ENCODE results near the gene RNF222.
A peak's percentile ranks its signal among the peaks of the same experiment; 100 is the strongest.
"Not testable (repeated sequence)": the region's sequence is repeated elsewhere in the genome, so short reads cannot be mapped to it uniquely, and the experiment has no call there.

RNF222 gene

DNA sequence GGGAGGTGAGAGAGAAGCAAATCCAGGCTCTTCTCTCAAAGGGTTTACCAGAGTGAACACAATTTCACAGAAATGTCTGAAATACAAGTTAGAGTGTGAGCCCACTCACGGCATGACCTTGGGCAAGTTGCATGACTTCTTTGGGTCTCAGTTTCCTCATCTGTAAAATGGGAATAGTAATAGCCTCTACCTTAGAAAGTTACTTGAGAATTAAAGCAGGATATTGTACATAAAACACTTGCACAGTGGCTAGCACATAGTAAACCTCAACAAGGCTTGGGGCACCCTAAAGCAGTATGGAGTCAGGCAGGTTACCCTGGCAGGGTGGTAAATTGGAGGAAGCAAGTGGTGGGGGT, 13.2 kb upstream of the RNF222 start:
- DNase-seq = no peak

DNA sequence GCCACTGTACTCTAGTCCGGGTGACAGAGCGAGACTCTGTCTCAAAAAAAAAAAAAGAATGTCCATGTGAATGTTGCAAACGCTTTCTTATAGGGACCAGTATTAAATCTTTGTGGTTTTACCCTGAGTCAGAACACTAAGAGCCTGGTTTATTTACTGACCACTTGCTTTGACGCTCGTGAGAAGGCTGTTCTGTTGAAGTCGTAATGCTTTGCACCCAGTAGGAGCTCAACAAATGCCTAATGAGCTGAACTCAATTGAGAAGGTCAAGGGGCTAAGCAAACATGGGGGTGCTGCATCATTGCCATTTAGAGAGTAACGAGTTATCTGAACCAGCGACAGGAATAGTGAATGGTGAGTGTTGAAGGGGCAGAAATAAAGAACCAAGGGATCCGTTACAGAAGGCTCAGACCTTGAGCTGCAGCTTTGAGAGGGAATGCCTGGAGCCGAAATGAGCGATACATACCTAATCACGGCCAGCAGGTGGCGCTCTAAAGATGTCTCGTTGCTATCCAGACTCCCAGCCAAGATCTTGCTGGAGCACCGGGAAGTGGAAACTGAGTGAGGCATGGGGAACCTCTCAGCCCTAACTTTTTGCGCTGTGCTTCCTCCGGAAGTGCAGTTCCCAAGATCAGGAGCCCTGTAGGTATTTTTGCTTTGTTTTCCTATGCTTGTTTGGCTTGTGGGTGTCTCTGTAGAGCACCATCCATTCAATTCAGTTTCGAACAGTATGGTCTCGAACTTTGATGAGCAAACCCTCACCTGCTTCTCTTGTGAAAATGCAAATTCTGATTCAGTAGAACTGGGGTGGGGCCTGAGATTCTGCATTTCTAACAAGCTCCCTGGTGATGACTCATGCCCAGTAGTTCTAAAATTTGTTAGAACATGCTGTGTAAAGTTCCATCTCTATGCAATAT, 12.6 kb upstream of the RNF222 start:
- DNase-seq = peak; percentile 93

DNA sequence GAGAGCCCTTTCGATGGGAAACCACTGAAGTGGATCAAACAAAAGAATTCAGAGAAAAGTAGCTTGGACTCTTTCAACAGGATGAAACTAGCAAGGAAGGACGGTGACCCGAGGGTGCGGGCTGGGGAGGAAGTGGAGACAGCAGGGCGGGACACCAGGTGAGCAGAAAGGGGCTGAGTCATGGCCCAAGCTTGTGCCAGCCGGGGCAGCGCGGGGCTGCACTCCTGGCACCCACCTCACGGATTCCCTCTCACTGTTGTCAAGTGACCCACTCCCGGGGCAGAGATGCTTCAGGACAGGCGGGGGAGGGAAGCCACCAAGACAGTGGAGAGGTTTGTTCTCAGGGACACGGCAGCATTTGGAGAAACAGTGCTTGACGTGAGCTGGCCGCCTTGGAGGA, 10.7 kb upstream of the RNF222 start:
- DNase-seq = no peak

DNA sequence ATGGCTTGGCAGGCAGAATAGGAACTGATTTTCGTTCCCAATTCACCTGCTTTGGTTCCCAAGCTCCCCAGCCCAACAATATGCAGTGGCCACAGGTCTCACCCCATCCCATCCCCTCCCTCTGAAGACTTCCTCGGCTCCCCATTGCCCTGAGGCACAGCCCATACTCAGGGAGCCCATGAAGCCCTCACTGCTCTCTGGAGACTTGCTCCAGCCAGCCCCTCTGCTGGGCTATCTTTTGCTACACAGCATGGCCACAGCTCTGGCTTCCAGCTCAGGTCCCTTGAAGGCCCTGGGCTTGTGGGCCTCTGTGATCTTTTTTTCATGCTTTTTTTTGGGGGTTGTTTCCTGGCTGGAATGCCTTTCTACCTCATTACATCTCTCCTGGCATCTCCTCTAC, 8.5 kb upstream of the RNF222 start:
- DNase-seq = no peak

DNA sequence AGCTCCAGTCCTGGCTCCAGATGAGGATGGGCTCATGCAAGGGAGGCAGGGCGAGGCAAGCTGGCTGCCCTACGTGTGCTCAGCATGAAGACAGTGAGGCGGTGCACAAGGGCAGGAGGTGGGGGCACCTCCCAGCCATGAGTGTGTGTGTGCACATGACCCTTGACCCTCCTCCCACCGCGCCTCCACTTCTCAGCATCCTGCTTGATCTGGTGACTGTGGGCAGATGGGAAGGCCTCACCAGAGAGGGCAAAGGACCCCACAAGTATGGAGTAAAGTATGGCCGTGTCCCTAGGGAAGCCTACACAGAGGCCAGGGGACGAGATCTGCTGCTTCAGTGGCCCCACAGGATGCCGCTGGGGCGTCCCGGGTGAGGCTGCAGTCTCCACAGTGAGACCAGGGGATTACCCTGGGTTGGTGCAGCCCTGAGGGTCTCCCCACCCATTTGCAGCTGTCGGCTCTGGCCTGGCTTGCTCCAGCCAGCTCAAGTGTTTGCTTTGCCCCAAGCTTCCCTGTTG, 7.9 kb upstream of the RNF222 start:
- DNase-seq = no peak

DNA sequence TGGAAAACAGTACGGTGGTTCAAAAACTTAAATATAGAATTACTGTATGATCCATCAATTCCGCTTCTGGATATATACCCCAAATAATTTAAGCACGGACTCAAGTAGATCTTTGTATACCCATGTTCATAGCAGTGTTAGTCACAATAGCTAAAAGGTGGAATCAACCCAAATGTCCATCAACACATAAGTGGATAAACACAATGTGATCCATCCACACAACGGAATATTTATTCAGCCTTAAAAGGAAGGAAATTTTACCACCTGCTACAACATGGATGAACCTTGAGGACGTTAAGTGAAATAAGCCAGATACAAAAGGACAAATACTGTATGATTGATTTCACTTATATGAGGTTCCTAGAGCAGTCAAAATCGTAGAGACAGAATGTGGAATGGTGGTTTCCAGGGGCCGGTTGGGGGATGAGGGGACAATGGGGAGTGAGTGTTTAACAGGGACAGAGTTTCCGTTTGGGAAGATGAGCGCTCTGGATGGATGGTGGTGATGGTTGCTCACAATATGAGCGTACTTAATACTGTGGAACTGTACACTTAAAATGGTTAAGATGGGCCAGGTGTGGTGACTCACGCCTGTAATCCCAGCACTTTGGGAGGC, 5.4 kb upstream of the RNF222 start:
- no peak for DNase-seq

DNA sequence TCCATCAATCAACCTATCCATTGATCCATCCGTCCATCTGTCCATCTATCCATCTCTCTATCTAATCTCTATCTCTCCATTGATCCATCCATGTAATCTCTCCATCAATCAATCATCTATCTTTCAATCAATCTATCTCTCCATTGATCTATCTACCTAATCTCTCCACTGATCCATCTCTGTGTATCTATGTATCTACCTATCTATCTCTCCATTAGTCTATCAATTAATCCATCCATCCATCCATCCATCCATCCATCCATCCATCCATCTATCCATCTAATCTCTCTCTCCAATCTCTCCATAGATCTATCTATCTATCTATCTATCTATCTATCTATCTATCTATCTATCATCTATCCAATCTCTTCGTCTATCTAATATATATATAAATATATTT, 3.5 kb upstream of the RNF222 start:
- no peak for DNase-seq

DNA sequence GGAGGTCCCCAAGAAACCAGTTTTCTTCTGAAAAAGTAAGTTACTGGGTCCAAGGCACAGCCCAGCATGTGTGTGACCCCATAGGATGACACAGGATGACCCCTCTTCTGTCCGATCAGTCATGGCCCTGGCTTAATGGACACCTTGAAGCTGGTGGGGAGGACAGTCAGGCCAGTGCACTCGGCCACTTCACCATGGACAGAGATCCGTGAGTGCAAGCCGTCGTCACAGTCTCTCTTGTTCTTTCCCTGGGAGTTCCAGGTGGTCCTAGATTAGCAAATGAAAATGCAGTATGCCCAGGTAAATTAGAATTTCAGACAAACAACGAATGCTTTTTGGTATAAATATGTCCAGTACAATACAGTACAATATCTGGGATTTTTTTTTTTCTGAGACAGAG, 1.4 kb upstream of the RNF222 start:
- no peak for DNase-seq

DNA sequence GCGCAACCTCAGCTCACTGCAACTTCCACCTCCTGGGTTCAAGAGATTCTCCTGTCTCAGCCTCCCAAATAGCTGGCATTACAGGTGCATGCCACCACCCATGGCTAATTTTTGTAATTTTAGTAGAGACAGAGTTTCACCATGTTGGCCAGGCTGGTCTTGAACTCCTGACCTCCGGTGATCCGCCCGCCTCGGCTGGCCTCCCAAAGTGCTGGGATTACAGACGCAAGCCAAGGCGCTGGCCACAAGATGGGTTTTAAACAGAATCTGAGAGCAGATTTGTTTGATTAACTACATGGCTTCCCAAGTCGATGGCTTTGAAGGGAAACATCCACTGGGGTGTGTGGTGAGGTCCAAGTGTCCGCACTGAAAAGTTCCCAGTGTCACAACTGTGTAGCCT, 3.1 kb downstream of the RNF222 start:
- not testable (repeated sequence) for DNase-seq

DNA sequence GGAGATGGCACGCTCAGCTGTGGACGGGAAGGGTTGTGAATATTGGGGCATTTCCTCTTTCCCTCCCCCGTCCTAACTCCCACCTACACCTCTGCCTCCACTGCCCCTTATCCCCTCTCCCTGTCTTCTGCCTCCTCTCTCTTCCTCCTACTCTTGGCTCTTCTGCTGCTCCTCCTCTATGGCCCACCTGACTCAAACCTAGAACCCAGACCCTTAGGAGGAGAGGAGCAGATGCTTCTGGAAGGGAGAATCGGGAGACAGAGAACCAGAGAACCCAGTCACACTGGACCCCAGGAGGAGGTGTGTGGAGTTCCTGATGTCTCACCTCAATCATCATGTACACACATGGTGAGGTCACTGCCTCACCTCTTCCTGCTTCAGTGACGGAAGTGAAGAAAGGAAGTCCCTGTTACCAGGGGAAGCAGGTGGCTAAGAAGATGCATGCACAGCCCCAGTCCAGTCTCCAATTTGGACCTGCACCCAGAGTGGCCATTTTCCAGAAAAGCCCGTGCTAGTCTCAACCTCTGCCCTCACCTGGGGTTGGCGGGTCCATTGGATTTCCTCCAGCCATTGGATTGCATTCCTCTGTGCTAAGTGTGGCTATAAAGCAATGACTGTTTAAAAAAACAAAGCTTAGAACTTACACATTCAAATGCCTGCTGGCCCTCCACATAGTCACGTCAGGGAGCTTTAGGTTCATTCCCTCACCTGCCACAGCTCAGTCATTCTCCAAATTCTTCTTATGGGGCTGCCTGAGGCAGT, 4.0 kb downstream of the RNF222 start:
- no peak for DNase-seq

DNA sequence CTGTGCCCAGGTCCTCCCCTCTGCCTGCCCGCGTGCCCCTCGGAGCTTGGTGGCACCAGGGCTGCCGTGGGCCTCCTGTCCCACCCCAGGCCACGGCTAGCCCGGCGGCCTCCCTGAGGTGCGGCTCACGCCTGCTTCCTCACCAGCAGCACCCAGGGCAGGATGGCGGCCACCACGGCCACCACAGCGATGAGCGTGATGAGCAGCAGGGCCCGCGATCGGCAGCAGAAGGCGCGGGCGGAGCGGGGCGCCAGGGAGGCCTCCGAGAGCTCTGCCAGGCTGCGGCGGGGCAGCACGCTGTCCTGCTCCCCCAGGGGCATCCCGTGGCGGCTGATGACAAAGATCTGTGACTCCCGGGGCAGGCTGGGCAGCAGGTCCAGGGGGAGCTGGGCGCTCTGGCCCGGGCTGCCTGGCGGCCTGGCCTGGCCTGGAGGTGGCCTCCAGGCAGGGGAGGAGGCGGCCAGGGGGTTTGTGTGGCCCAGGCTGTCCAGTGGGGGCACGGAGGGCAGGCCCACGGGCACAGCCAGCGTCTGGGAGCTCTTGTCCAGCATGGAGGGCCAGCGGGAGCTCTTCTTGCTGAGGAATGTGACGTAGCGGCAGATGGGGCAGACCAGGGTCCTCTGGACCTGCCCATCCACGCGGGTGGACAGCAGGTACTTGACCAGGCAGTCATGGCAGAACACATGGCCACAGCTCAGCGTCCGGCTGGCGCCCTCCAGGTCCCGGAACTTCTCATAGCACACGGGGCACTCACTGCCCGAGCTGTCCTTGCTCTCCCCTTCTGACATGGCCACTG, 4.8 kb downstream of the RNF222 start:
- DNase-seq = no peak

DNA sequence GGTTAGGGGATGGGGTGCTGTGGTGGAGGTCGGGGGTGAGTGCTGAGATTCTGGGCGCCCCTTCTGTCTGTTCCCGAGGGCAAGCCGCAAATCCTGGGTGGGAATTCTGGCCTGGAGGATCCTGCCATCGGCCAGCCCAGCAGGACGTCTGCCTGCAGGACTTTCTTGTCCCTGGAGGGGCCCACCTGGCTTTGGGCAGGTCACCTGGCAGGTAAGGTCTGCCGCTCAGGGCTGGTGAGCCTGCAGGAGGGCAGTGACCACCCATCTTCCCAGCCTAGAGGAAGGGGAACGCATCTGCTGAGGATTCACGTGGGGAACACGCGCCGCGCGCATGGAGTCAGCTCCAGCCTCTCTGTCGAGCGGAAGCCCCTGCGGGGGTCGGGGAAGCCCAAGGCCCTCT, 5.4 kb downstream of the RNF222 start:
- DNase-seq = no peak

DNA sequence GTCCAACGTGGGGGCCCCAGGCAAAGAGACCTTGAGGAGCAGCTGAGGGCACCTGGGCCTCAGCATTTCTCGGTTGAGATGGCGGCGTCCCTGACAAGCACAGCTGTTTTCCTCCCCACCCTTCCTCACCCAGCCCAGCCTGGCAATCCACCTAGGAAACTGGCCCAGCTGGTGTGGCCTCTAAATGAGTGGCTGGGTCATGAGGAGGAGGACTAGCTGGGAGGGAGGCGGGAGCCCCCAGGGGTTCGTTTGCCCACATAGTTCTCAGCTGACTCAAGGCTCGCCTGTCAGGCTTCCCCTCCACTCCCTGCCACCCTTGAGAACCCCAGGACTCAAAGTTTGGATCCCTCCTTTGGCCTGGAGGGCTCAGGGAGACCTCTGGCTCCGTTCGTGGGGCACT, 5.9 kb downstream of the RNF222 start:
- no peak for DNase-seq

DNA sequence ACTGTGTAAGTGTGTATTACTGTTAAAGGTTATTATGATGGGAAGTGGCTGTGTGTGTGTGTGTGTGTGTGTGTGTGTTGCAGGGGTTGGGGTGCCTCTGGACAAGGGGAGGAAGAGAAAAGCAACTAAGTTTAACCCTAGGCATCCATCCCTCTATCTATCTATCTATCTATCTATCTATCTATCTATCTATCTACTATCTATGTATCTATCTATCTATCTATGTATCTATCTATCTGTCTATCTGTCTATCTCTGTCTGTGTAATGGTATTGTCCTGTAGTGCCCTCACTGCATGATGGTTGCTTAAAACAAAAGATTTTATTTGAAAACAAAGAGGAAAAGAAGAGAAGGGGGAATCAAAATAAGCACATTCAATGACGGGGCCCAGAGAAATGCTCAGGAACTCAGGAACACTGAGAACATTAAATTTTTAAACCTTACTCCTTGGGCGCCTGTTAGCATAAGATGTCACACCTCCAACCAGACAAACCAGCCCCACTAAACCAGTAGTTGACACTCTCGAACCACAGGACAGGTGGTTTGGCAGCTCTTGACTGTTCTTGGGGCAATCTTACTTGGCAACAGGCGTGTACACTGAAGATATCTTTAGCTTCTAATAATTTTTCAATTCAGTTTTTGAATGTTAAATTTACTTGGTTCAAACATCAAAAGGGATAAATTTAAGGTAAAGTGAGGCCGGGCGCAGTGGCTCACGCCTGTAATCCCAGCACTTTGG, 9.5 kb downstream of the RNF222 start:
- DNase-seq = no peak

DNA sequence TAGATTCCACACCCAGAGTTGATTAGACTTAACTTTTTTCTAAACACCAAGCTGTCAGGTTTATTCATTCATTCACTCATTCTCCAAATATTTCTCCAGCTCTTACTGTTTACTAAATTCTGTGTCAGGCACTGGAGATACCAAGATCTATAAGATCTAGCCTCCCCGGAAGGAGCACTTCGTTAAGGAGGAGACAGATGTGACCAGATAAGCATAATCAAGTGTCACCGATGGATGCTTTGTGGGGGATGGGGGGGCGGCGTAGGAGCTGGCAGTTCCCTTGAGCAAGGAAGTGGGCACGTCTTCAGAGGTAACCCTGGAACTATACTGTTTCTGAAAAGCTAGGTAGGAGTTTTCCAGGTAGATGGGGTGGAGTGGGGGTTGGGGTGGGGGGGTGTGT, 10.8 kb downstream of the RNF222 start:
- DNase-seq = no peak

DNA sequence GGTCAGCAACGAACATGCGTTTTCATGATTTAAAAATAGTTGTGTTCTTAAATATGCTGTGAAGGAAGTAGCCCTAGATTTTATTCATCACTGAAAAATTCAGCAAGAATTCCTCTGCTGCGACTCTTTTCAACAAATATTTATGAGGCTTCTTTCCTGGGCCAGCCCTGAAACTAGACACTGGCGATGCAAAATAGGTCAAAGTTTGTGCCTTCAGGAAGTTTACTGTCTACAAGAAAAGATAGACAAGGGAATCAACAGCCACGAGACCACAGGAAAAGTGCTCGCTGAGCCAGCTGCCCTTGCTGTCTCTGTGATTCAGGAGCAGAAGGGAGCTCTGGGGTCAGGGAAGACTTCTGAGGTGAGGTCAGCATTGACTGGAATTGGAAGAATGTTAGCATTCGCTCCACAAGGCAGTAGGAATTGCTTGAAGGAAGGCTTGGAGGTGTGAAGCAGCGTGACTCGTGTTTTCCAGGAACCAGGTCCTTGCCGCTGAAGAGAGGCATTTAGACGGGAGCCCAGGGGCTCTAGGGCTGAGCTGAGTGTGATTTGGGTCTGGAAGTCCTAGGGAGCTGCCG, 12.7 kb downstream of the RNF222 start:
- no peak for DNase-seq

DNA sequence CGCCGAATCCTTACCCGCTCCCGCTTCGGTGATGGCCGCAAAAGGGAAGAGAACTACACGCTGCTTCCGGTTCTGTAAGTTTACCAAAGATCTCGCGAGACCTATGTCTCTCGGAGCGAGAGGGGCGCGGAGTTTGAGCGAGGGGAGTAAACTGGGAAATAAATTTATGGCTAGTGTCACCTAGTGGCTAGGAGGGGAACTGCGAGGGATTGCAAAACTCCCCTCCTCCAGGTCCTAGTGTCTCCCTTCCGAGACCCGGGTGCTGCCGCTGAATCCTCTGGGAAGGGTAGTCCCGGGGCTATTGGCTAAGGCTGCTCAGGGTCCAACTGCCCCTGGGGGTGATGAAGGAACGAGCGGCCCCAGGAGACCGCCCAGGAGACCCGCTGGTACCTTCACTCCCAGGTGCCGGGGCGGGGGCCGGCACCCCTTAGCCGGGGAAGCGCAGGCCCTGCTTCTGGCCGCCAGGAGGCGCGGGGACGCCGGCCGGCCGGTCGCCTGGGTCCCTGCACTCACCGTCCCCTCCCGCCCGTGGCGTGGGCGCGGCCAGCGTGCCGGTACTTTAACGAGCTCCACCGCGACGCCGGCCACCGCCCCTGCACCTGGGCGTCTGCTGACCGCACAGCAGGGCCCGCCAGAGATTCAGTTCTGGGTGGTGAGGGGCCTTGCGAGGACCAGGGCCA, 14.3 kb downstream of the RNF222 start, which contains the start of gene RPL26:
TSS of gene RPL26 (minus strand) at position 51 of the 680 bp plus-strand sequence. CDS start 883 bp downstream, outside the sequence.
- peak; percentile 99 for DNase-seq

DNA sequence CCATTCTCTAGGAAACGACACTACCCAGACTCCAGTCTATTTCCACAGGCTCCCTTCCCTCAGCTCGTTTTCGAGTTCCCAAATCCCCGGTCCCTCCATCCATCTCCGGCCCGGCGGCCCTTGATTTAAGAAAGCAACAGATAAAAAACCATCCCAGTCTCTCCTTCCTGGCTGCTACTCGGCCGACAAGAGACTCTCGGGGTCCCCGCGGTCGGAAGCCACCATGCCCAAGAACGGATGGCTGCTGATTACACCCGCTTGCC, 14.8 kb downstream of the RNF222 start:
- no peak for DNase-seq

DNA sequence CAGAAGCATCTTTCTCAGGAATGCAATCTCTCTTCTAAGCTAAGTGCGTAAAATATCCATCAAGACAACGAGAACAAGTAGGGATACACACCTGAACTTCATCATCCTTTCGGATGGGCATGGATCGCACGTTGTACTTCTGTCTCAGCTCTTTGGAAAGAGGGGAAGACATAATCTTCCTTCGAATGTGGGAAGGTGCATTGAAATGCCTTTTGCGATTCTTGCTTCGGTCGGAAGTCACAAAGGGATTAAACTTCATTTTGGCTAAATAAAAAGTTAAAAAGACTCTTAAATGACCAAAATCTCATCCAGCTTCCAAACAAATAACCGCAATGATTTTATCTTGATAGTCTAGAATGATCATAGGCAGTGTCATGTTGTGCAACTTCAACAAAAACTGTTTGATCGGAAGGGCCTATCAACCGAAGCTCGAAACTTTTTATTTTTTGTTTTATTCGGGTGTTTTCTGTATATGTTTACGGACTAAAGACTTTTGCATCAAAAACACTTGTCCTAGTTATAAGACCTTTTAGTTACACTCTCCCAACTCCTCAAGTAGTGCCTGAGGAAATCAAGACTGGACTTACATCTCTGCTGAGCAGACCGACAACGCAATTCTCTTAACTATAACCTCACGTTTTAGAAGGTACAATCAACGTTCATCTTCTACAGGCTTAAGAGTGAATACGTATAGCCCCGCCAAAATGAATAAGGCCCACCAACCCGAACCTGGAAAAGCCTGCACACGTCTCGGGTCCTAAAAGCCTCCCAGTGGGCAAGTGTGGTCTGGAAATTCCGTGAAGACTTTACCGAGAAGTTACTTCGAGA, 15.4 kb downstream of the RNF222 start:
- no peak for DNase-seq

DNA sequence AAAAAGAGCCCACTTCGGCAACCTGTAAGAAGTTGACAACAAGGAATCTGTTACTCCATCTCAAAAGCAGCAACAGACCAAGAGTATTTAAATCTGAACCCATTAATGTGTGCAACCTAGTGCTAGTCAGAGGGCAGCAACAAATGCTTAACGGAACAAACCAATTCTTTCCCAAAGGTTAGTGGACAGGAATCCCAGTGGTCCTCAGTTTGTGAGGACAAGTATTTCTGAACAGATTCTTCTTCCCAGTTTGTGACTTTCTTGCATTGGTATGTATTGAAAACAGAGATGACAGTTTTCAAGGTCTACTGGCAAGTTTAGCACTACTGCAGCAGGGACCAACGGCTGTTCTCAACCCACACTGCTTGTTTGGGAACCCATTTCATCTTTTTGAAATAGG, 17.6 kb downstream of the RNF222 start:
- no peak for DNase-seq
